Measurements from ENCODE around the gene DALRD3.

DALRD3 gene

DNA sequence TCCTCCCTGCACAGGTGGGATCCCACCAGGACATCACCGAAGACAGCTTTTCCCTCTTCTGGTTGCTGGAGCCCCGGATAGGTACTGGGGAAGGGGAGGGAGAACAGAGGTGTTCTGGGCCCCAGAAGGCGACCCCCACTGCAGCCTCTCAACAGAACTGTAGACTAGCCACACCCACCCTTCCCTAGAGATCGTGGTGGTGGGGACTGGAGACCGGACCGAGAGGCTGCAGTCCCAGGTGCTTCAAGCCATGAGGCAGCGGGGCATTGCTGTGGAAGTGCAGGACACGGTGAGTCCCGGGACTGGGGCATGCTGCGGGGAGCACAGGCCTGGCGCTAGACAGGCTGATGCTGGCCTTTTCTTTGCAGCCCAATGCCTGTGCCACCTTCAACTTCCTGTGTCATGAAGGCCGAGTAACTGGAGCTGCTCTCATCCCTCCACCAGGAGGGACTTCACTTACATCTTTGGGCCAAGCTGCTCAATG is 4.3 kb upstream of the DALRD3 start:
- TF ChIP-seq, protein P1, sequence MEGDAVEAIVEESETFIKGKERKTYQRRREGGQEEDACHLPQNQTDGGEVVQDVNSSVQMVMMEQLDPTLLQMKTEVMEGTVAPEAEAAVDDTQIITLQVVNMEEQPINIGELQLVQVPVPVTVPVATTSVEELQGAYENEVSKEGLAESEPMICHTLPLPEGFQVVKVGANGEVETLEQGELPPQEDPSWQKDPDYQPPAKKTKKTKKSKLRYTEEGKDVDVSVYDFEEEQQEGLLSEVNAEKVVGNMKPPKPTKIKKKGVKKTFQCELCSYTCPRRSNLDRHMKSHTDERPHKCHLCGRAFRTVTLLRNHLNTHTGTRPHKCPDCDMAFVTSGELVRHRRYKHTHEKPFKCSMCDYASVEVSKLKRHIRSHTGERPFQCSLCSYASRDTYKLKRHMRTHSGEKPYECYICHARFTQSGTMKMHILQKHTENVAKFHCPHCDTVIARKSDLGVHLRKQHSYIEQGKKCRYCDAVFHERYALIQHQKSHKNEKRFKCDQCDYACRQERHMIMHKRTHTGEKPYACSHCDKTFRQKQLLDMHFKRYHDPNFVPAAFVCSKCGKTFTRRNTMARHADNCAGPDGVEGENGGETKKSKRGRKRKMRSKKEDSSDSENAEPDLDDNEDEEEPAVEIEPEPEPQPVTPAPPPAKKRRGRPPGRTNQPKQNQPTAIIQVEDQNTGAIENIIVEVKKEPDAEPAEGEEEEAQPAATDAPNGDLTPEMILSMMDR (IDR thresholded peaks at IDR 0.05), result no peak
- no peak for DNase-seq (ENCODE audit: low spot score)
- Histone ChIP-seq H3K4me3 (peak overlapping the region; percentile 96), H3K27ac (peak overlapping the region; percentile 99)

DNA sequence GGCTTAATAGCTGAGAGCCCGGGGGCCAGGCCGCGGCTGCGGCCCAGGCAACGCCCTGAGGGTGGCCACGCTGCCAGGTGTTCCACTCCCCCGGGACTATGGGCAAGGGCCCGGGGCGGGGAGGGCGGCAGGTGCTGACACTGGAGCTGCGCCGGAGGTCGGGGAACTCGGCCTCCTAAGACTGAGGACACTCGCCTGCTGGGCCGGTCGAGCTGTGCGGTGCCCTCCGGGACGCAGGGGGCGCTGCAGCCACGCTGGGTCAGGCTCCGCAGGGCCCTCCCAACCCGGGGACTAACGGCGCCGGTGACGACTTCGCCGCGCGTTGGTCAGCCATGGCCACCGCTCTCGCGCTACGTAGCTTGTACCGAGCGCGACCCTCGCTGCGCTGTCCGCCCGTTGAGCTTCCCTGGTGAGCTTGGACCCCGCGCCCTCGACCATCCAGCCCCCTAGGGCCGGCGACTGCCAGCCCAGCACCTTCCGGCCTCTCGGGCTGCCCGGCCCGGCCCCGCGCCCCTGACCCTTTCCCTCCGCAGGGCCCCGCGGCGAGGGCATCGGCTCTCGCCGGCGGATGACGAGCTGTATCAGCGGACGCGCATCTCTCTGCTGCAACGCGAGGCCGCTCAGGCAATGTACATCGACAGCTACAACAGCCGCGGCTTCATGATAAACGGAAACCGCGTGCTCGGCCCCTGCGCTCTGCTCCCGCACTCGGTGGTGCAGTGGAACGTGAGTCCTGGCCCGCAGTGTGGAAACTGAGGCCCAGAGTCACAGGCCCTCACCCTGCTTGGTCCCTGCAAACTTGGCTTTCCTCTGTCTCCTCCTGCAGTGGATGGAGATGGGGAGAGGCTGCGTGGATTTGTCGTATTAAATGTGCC is 3.7 kb upstream of the DALRD3 start, which contains the start of gene NDUFAF3:
Gene NDUFAF3, plus strand, starts transcription at position 309 of the 875 bp plus-strand sequence. Its CDS starts 24 bp downstream, at position 333.
- Histone ChIP-seq H3K4me3 (peak within 1 kb of the TSS; percentile 96), H3K27ac (peak within 1 kb of the TSS; percentile 99)
- TF ChIP-seq, protein P1 (IDR thresholded peaks at IDR 0.05), result peak; percentile 97
- DNase-seq (ENCODE audit: low spot score), result peak; percentile 94

DNA sequence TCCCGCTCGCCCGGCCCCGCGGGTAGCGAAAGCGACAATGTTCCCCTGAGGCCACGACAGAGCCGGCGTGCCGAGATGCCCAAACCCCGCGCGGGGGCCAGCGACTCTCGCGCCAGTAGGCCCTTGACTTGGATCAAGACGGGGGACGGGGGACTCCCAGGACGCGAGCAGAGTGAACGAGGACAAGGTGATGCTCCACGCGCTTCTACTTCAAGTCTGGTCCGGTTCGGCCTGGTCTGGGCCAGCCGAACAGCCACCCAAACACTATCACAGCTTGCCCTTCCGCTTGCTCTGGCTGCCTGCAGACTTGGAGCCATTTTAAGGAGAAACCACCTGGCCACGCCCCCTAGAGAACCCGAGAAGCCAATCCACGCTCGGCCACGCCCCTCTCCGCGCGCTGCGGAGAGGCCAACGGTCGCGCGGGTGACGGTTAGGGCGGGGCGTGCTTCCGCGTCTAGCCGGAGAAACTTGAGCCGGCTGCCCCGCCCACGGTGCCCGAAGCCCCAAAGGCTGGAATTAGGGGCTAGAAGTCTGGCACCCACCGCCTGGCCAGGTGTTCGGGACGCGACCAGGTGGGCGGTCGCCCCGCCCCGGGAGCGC is 2.9 kb upstream of the DALRD3 start:
- DNase-seq (ENCODE audit: low spot score), result peak; percentile 99
- peak overlapping the region; percentile 96 for H3K4me3 ChIP-seq
- peak overlapping the region; percentile 99 for H3K27ac ChIP-seq
- TF ChIP-seq, protein P1 (IDR thresholded peaks at IDR 0.05), result no peak

DNA sequence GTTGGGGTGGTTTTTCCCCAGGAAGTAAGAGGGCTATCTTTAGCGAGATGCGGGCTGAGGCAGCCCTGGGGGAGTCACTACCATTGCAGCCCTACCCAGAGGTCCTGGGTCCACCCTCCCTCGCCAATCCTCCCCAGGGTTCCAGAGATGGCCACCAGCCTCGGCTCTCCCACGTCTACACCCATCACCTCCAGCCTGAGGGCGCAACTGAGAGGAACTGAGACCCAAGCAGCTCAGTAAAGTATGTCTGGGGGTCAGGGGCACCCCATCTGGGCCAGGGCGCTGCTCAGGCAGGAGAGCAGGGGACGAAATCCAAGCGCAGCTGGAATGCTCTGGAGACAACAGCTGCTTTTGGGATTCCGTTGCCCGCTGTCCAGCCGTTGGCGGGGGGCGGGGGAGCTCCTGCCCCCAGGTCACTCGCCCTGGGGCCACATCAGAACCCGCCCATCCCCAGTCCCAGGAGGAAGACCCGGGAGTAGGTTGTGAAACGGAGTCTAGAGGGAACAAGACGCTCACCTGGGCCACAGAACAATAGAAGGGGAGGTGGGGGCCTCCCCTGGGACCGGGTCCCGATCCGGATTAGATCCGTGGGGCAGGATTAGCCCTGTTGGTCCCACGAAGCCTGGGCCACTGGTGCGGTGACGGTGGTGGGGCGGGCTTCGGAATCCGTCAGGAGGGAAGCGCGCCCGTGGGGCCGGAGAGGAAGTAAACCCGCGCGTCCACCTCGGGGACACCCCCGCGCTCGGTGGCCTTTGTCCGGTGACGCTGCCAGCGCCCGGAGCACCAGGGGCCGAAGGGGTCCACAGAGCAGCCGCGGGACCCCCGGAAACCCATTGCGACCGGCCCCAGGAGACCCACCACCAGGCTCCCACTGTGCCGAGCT is 2.2 kb upstream of the DALRD3 start:
- peak; percentile 87 for DNase-seq (ENCODE audit: low spot score)
- peak overlapping the region; percentile 96 for H3K4me3 ChIP-seq
- TF ChIP-seq, protein P1 (IDR thresholded peaks at IDR 0.05), result no peak
- H3K27ac ChIP-seq, result peak overlapping the region; percentile 99

DNA sequence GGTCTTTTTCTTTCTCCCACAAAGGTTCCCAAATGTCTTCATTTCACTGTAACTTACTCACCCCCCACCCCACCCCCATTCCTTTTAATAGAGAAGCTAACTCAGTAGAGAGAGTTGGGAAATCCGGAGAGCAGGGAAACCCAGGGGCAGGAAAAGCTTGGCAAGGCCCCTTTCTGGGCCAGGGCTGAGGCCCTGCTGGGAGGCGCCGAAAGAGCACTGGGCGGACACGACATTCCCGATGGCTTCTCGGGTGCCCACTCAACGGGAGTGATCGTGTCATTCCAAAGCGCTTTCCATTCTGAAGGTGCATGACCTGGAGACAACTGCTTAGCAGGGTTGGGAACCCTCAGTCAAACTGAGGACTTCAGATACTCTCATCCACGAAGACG is 1.6 kb upstream of the DALRD3 start:
- TF ChIP-seq, protein P1 (IDR thresholded peaks at IDR 0.05), result no peak
- peak overlapping the region in 1 of 2 donors; percentile 99 for H3K27ac ChIP-seq
- peak overlapping the region; percentile 96 for H3K4me3 ChIP-seq
- no peak for DNase-seq (ENCODE audit: low spot score)

DNA sequence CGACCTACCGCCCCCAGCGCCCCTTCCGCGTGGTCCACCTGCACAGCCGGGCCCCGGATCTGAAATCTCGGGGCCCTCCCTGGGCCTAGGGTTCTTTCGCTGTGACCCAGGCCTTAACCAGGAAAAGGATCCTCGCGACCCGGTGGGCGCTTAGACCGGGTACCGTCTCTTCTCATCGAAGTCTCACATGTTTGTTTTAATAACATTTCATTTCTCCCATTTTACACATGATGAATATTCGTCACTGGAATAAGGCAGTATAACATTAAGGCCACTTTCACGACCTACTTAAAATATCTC is 277 bp upstream of the DALRD3 start:
- TF ChIP-seq, protein P1 (IDR thresholded peaks at IDR 0.05), result no peak
- no peak for DNase-seq (ENCODE audit: low spot score)

More for the DNA sequence above, 277 bp upstream of the DALRD3 start:
- H3K27ac ChIP-seq, result peak overlapping the region; percentile 74 to 80
- peak overlapping the region; percentile 84 for H3K4me3 ChIP-seq

Measured in coronary artery (tissue), 2 donors.